22Rv1 (cell line): Measurements from ENCODE around the gene ABCA4.
A peak's percentile ranks its signal among the peaks of the same experiment; 100 is the strongest.
"Not testable (repeated sequence)": the region's sequence is repeated elsewhere in the genome, so short reads cannot be mapped to it uniquely, and the experiment has no call there.

Experiments
- H3K27ac ChIP-seq: fragments of 450-650 bp; 2 replicates; pipeline ENCODE4 v1.5.1; 2017
- ZFX ChIP-seq: fragments of 450-650 bp; IDR thresholded peaks from 2 replicates; pipeline ENCODE4 v1.6.1; 2017; ENCODE audit warnings: antibody characterized with exemption, borderline replicate concordance
- TF ChIP-seq, protein P1 (sequence below): fragments of 450-650 bp; IDR thresholded peaks from 2 replicates; pipeline ENCODE4 v1.5.1; 2017; ENCODE audit warnings: mild to moderate bottlenecking

ABCA4 gene

DNA sequence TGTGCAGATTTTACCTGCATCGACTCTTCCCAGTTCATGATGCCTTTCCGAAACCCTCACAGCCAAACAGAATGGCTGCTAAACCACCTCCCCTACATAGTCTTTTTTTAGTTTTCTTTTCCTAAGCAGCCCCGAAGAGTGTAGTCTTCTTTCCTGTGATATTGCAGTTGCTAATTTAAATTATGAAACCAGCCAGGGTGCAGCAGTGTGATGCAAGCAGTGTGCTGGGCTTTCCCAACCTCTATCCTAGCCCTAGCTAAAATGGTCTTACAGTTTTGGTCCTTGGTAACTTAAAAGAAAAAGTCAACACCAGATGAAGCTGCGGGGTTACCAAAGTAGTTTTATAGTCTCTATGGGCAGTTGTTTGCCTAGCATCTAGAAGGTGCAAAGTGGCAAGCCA is 129.7 kb downstream of the ABCA4 start:
- TF ChIP-seq, protein P1, sequence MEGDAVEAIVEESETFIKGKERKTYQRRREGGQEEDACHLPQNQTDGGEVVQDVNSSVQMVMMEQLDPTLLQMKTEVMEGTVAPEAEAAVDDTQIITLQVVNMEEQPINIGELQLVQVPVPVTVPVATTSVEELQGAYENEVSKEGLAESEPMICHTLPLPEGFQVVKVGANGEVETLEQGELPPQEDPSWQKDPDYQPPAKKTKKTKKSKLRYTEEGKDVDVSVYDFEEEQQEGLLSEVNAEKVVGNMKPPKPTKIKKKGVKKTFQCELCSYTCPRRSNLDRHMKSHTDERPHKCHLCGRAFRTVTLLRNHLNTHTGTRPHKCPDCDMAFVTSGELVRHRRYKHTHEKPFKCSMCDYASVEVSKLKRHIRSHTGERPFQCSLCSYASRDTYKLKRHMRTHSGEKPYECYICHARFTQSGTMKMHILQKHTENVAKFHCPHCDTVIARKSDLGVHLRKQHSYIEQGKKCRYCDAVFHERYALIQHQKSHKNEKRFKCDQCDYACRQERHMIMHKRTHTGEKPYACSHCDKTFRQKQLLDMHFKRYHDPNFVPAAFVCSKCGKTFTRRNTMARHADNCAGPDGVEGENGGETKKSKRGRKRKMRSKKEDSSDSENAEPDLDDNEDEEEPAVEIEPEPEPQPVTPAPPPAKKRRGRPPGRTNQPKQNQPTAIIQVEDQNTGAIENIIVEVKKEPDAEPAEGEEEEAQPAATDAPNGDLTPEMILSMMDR: no peak
- TF ChIP-seq ZFX: no peak
- no peak overlapping the region for H3K27ac ChIP-seq

DNA sequence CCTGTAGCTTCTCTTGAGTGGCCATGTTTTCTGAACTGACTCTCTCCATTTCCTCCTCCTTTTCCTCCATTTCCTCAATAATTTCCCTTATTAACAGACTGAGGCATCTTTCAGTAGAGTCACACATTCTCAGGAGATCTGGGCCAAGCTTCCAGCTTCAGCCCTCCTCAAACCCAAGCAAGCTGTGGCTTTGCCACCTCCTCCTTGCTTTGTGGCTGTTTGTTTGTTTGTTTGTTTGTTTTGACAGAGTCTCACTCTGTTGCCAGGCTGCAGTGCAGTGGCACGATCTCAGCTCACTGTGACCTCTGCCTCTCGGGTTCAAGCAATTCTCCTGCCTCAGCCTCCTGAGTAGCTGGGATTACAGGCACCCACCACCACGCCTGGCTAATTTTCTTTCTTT is 130.5 kb downstream of the ABCA4 start:
- H3K27ac ChIP-seq: not testable (repeated sequence)

DNA sequence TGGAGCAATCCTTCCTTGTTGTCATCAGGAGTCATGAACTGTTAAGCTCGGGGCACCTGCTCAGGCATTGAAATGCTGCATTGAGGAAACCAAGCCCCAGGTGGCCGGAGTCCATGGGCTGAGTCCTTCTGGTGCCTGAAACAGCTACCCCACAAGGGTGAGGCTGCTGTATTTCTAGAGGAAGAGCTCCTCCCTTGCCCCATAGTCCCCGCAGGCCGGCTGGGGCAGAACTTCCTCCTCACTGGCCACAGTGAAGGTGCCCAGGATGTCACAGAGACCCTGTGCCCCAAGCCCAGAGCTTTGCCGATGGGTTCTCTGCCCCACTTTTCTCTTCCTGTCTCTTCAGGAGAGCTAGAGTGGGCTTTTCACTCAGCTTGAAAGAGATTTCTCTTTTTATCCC is 130.9 kb downstream of the ABCA4 start:
- TF ChIP-seq, protein P1: no peak
- no peak for TF ChIP-seq ZFX
- H3K27ac ChIP-seq: no peak overlapping the region

DNA sequence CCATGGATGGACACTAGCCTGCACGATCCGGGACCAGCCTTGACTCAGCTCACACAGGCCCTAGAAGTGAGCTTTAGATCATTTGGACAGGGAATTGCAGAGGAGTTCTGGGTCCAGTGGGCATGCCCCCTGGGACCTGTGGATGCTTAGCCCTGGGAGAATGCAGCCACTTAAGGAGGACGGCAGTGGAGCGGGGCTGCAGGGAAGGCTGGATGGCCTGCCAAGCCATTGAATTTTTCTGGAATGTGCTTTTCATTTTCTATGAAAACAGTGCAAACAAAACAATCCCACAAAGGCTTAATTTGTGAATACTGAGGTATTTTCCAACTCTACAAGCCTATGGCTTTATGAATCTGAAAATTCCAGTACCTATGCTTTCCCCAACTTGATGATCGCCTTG is 131.3 kb downstream of the ABCA4 start:
- no peak overlapping the region for H3K27ac ChIP-seq
- TF ChIP-seq, protein P1: no peak
- no peak for TF ChIP-seq ZFX

DNA sequence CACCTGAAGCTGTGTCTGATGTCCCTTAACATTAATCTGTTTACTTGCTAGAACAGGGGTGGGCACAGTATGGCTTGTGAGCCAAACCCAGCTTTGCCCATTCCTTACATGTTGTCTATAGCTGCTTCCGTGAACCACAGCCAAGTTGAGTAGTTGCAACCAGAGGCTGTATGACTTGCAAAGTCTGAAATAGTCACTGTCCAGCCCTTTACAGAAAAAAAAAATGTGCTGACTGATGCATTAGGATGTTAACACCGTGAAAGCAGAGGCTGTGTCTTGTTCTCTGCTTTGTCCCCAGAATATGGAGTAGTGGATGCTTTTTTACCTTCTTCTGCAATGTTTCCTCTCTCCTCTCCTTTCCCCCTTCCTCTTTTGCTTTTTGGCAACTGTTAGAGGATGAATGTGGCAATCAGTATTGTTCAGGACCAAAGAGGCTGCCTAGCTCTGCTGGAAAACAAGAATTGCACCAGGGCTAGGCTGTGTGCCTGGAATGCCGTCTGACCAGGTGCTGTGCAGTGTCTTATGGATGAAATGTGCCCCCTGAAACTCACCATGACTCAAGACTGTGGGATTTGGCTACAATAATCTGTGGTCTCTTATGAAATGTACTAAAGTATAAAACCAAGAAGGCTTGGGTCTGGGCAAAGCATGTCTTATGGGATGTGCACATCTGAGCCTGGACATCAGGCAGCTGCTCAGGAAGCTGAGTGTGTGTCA is 132.2 kb downstream of the ABCA4 start:
- H3K27ac ChIP-seq: no peak overlapping the region
- no peak for TF ChIP-seq ZFX
- TF ChIP-seq, protein P1: no peak

DNA sequence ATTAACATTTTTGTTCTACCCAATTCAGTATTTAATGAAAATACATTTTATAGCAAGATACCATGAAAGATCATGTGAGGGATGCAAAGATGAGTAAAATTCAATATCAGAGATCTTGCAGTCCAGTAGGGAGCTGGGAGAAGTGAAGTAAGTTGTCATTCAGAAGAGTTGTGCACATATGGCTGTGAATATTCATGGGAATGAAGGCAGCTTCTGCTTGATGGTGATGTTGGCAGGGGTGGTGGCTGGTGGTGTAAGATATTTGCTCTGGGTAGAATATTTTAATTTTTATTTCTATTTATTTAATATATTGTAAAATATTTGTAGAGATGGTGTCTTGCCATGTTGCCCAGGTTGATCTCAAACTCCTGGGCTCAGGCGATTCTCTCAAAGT is 139.7 kb downstream of the ABCA4 start:
- H3K27ac ChIP-seq: no peak overlapping the region
- TF ChIP-seq, protein P1: no peak
- TF ChIP-seq ZFX: no peak

DNA sequence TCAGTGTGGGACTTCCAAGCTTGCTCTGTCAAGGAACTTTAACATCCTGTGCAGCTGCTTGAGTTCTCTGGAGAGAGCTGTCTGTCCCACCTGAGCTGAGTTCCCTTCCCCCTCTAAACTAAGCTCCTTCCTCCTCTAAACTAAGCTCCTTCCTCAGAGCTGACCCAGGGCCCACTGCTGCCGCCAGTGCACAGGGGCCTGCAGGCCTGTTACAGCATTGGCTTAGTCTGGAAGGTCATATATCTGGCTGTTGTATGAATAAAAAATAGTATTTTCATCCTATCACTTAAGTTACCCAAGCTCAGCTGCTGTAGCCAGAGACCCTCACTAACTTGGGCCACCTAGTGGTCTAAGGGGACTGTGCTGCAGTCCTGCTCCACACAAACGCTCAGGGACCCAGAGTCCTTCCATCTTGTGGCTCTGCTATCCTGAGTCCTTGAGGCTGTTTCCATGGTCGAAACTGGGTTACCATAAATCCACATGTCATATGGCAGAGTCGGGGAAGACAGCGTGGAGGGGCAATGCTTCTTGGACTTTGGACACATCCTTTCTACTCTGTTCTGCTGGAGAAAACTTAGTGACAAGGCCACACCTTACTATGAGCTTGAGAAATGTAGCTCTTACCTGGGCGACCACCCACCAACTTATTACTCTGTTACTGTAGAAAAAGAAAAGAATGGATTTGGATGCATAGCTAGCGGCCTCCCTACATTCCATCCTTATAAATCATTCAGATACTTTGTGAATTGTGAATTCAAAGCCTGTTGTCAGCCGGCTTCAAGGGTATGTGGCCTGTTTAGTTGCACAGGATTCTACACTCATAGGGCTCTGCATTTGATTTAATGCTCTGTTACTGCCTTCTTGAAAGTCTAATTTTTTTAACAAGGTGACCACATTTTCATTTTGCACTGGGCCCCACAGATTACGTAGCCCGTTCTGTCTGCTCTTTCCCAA is 140.4 kb downstream of the ABCA4 start:
- TF ChIP-seq, protein P1: peak; percentile 37; the same call in 1 of the 2 replicates
- no peak for TF ChIP-seq ZFX
- H3K27ac ChIP-seq: no peak overlapping the region
